ENCODE data around the gene CERS6. TPM values are rescaled to one million over a fixed set of nuclear protein-coding genes. Genes with fewer than 3 reads are reported as not detected.

CERS6 gene
- total and polyA plus RNA-seq, 2 of the 8 experiments (the other 6 are each of a cell fraction or from before 2014, with no cell fraction given), result 6.8 to 28.2 TPM

DNA sequence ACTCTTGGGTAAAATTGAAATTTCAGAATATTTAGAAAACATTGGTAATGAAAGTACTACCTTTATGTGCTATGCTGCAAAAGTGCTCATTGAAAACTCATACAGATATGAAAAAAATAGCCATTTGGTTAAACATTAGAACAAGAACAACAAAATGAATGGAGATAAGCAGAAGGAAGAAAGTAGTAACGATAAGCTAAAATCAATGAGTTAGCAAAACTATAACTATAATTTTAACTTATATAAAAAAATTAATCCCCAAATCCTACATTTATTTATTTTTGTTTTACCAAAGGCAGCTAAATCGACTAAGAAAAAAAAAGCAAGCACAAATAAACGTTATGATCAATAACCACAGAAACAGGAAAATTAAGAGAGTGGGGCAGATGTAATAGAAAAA is 99.2 kb downstream of the CERS6 start:
- Histone ChIP-seq H4K5ac (ENCODE audit: insufficient read length, low read depth, low read length) (no peak overlapping the region), H2AFZ (ENCODE audit: low read length) (no peak overlapping the region)
- TF ChIP-seq JUN (IDR thresholded peaks at IDR 0.05; ENCODE audit: low read depth, low read length) (no peak), BRCA1 (IDR thresholded peaks at IDR 0.05; ENCODE audit: low read depth, low read length) (no peak), ASH2L (IDR thresholded peaks at IDR 0.05; ENCODE audit: low read length) (no peak), CBX8 (IDR thresholded peaks at IDR 0.05; ENCODE audit: borderline replicate concordance, low read depth, low read length) (no peak), SP1 (IDR thresholded peaks at IDR 0.05; ENCODE audit: low read depth, low read length) (no peak), POLR2A (IDR thresholded peaks at IDR 0.05; ENCODE audit: control extremely low read depth in 1 of 2, low read depth in 2 of 2, low read length in 2 of 2) (no peak), BACH1 (IDR thresholded peaks at IDR 0.05; ENCODE audit: low read length) (no peak), MAFK (IDR thresholded peaks at IDR 0.05; ENCODE audit: low read depth, low read length) (no peak)
- TF ChIP-seq, protein P1, sequence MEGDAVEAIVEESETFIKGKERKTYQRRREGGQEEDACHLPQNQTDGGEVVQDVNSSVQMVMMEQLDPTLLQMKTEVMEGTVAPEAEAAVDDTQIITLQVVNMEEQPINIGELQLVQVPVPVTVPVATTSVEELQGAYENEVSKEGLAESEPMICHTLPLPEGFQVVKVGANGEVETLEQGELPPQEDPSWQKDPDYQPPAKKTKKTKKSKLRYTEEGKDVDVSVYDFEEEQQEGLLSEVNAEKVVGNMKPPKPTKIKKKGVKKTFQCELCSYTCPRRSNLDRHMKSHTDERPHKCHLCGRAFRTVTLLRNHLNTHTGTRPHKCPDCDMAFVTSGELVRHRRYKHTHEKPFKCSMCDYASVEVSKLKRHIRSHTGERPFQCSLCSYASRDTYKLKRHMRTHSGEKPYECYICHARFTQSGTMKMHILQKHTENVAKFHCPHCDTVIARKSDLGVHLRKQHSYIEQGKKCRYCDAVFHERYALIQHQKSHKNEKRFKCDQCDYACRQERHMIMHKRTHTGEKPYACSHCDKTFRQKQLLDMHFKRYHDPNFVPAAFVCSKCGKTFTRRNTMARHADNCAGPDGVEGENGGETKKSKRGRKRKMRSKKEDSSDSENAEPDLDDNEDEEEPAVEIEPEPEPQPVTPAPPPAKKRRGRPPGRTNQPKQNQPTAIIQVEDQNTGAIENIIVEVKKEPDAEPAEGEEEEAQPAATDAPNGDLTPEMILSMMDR (IDR thresholded peaks at IDR 0.05; ENCODE audit: control extremely low read depth in 1 of 3, insufficient read depth in 1 of 3, low read depth in 1 of 3, low read length in 3 of 3), result no peak
- TF ChIP-seq, protein P2, sequence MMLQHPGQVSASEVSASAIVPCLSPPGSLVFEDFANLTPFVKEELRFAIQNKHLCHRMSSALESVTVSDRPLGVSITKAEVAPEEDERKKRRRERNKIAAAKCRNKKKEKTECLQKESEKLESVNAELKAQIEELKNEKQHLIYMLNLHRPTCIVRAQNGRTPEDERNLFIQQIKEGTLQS (IDR thresholded peaks at IDR 0.05; ENCODE audit: insufficient read depth, low read depth, low read length), result no peak

More for the DNA sequence above, 99.2 kb downstream of the CERS6 start:
- H4K8ac ChIP-seq (ENCODE audit: extremely low read depth, insufficient read depth, low read length), result no peak overlapping the region
- no peak overlapping the region for H2BK5ac ChIP-seq (ENCODE audit: low read depth, low read length)
- H3K4ac ChIP-seq (replicated peaks; ENCODE audit: insufficient read length, low read depth, low read length), result no peak overlapping the region
- no peak overlapping the region for H2BK12ac ChIP-seq (ENCODE audit: low read depth, low read length)
- H3K27me3 ChIP-seq (replicated peaks in 1 of 4; ENCODE audit: control insufficient read depth in 3 of 4, extremely low read depth in 1 of 4, insufficient read depth in 3 of 4, low read length in 3 of 4), result no peaks in the 10 kb centered on the region
- H3K4me1 ChIP-seq (replicated peaks in 1 of 4; ENCODE audit: control insufficient read depth in 3 of 4, insufficient read depth in 4 of 4, low read length in 3 of 4), result peaks cover 0 to 11% (median 7%) of the 10 kb centered on the region in 4 experiments
- no peak overlapping the region for H2AK5ac ChIP-seq (ENCODE audit: low read depth, low read length)
- H3K14ac ChIP-seq (ENCODE audit: insufficient read length), result no peak overlapping the region
- no peak overlapping the region for H3K18ac ChIP-seq (ENCODE audit: extremely low read depth, low read length)
- H3K36me3 ChIP-seq (ENCODE audit: control insufficient read depth in 2 of 4, insufficient read depth in 4 of 4, low read length in 3 of 4), result no peaks in the 10 kb centered on the region; a peak in 1 of 8 replicates
- no peak overlapping the region for H2BK20ac ChIP-seq (ENCODE audit: low read length)
- no peak overlapping the region for H3K9ac ChIP-seq (replicated peaks in 1 of 4; ENCODE audit: extremely low read depth in 1 of 4, low read depth in 3 of 4, low read length in 3 of 4)
- H4K91ac ChIP-seq (replicated peaks; ENCODE audit: insufficient read length, low read length), result no peak overlapping the region
- ChIA-PET CTCF (ENCODE audit: partially characterized antibody) (interaction anchor here (0.6 kb wide), 1 partner anchor 65 kb away, joined by 3 read pairs; no protein-coding TSS in a partner anchor), POLR2A (ENCODE audit: partially characterized antibody) (no interaction called here)
- H2BK15ac ChIP-seq (ENCODE audit: low read length), result no peak overlapping the region
- no peak overlapping the region for H3K23ac ChIP-seq (ENCODE audit: insufficient read length)
- no peak overlapping the region for H2BK120ac ChIP-seq (replicated peaks; ENCODE audit: low read depth, low read length)
- DNase-seq (ENCODE audit: low read depth in 1 of 2, low spot score in 2 of 2) (no peak), FAIRE-seq (no peak)
- H3K23me2 ChIP-seq (ENCODE audit: low read depth, low read length), result no peaks in the 10 kb centered on the region
- H3K79me2 ChIP-seq (ENCODE audit: control insufficient read depth in 1 of 2, insufficient read depth in 2 of 2, low read length in 2 of 2), result peaks cover 0 to 21% of the 10 kb centered on the region in 2 experiments; a peak in 3 of 4 replicates
- H4K20me1 ChIP-seq (replicated peaks in 1 of 2; ENCODE audit: control insufficient read depth in 1 of 2, insufficient read depth in 2 of 2, low read length in 2 of 2), result no peaks in the 10 kb centered on the region
- H3K56ac ChIP-seq (replicated peaks; ENCODE audit: insufficient read length, low read depth, low read length), result no peak overlapping the region
- H3K9me3 ChIP-seq (ENCODE audit: insufficient read depth in 2 of 2, low read depth in 1 of 2, low read length in 1 of 2), result no peaks in the 10 kb centered on the region
- H3K27ac ChIP-seq (ENCODE audit: low read depth, low read length), result no peak overlapping the region
- WGBS, 2 experiments (ENCODE audit: extremely low coverage in 1 of 2, insufficient coverage in 1 of 2, insufficient read length in 1 of 2, insufficient replicate concordance in 2 of 2, low coverage in 1 of 2, low lambda C conversion rate in 2 of 2, missing lambda C conversion rate in 1 of 2), result 80% methylated on average over 3 of the region's 3 CpGs; no CpG with 5 or more reads in 1 of the 2 experiments
- H3K79me1 ChIP-seq (ENCODE audit: low read depth, low read length), result no peaks in the 10 kb centered on the region; the same call in 1 of the 2 replicates
- H3K4me3 ChIP-seq (ENCODE audit: extremely low read depth in 1 of 4, insufficient read depth in 2 of 4, low read depth in 3 of 4, low read length in 4 of 4), result no peak overlapping the region
- no peak overlapping the region for H3K4me2 ChIP-seq (ENCODE audit: insufficient read depth in 1 of 2, low read depth in 2 of 2, low read length in 2 of 2)
